Activated CD4-positive, alpha-beta T cell treated with anti-CD3 and anti-CD28 coated beads for 1 hour (primary cell): ENCODE data around the gene SRF.

Source experiments
- DNase-seq: peaks from one replicate; pipeline ENCODE4 v3.0.0-alpha.2; 2020

The SRF gene

DNA sequence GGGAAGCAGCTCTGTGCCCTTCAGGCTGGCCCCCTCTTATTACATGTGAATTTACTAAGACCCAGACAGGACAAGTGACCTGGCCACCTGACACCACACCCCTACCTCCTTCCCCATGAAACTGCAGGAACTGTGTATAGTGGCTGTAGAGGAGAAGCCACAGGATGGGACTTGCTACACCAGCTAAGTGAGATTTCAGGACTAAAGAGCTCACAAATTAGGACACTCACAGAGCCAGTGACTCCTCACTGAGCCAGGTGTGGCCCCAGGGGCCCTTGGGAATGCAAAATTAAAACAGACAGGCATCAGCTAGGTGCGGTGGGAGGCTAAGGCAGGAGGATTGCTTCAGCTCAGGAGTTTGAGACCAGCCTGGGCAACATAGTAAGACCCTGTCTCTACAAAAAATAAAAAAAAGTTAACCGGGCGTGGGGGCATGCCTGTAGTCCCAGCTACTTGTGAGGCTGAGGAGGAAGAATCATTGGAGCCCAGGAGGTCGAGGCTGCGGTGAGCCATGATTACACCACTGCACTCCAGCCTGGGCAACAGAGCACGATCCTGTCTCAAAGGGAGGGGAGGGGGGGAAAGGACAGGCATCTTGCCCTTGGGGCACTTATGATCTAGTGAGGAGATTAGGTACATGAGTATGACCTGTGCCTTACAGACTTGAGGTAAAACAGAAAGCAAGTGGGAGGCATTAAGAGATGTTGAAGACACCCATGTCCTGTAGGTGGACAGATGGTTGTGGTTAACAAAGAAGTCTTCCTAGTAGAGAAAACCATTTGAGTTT, 23.2 kb upstream of the SRF start:
- DNase-seq, result no peak

- no peak for DNase-seq
Measured at GRCh38 chr6:43149265-43149664, 21.8 kb upstream of the SRF start.

DNA sequence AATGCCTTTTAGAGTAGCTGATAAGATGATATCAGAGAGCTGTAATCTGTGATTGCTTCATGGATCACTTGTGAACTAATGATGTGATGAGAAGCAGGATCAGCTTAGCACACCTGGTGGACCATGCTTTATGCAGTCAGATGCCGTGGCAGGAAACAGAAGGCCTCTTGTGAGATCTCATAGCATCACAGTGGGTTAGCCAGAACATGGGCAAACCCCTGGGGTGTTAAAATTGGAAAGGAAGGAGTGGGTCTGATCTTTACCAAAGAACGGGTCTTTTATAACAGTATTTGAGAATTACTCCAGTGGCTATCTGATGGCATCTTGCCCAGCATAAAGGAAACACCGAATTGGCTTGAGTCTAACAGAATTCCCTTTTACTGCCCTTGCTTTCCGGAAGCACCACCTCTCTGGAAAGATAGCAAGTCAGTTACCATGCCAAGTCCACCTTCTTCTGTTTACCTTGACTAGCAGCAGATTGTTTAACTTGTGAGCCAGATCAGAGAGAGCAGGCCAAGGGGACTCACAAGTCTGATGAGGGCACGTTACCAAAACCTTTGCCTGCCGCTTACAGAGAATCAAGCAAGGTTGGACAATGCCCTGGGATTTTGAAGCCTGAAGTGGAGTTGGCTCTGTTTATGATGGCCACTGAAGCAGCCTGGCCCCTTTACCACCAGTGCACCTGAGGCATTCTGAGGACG, 20.9 kb upstream of the SRF start:
- no peak for DNase-seq

- DNase-seq, result no peak
Measured at GRCh38 chr6:43159599-43159998, 11.5 kb upstream of the SRF start.

GRCh38 chr6:43163899-43164298, 7.2 kb upstream of the SRF start:
- DNase-seq, result no peak

DNA sequence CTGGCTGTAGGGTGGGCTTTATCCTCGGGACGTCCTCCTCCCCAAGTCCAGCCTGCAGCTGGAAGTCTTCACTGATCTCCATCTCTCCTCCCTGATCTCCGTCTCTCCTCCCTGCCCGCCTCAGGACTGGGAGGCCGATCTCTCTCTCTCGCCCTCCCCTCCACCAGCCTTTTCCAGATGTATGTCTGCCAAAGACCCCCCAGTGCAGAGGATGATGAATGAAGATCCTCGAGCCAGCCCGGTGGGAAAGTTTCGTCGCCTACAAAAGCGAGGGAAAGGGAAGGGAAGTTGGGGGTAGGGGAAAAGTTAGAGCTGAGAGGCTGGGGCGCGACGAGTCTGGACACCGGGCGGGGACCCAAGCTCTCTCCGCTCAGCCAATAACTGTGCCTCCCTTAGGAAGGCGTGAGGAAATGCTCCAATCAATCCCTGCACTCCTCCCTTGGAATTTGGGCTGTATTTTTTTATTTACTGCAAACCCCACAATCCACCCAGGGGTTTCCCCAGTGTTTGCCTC, 595 bp upstream of the SRF start:
- no peak for DNase-seq

DNA sequence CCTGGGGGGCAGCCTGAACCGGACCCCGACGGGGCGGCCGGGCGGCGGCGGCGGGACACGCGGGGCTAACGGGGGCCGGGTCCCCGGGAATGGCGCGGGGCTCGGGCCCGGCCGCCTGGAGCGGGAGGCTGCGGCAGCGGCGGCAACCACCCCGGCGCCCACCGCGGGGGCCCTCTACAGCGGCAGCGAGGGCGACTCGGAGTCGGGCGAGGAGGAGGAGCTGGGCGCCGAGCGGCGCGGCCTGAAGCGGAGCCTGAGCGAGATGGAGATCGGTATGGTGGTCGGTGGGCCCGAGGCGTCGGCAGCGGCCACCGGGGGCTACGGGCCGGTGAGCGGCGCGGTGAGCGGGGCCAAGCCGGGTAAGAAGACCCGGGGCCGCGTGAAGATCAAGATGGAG, 636 bp downstream of the SRF start:
- peak; percentile 22 for DNase-seq

GRCh38 chr6:43172104-43173007, 1.3 kb downstream of the SRF start:
- DNase-seq, result peak; percentile 31

DNA sequence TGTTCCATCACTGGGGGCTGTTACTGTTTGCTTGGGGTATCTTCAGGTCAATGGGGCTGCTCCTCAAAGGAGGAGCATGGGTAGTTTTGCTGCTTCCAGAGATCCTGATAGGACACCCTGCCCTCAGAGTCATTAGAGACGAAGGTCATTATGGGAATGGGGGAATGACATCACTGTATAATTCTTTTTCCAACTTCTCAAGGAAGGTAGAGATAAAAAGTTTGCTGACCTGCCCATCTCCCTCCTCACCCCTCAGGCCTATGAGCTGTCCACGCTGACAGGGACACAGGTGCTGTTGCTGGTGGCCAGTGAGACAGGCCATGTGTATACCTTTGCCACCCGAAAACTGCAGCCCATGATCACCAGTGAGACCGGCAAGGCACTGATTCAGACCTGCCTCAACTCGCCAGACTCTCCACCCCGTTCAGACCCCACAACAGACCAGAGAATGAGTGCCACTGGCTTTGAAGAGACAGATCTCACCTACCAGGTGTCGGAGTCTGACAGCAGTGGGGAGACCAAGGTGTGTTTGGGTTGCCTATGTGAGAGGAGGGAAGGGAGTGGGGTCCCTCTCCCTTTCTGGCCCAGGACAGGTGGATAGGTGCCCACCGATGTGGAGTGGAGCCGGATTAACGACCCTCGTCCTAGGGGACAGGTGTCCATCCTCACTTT, 2.7 kb downstream of the SRF start:
- no peak for DNase-seq

DNA sequence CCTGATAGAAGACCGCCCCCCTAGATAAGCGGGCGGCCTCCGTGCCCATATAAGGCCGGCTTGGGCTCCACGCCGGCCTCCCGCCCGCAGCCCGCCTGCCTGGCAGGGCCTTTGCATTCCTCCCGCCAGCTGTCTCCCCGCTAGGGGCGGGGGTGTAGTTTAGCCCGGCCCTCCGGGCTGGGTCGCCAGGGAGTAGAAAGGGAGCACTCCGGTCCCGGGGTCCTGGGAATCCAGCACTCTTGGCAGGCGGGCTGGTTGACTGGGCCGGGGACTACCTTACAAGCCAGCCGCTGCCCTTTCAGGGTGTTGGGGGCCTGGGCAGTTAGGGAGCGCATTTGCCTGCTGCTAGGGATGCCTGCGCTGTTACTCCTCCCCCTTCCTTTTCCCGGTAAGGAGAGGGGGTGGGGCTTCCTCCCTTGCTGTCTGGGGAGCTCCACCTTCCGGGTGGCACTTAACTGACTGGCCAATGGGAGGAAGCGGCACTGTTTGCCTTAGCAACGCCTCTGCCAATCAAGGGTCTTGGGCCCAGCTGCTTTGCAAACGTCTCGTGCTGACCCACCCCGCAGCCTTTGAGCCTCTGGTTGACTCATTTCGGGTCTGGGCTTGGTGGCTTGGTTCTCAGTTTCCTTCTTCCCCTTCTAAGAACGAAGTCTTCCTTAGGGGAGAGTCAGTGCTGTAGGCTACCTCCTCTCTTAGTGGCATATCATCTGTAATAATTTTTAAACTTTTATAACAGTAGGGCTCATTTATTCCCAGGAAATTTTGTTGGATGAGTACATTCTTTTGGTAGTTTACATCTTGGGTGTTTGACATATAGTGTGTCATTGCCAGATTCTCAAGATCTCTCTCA, 3.4 kb downstream of the SRF start:
- DNase-seq, result peak; percentile 91

- DNase-seq, result no peak
Measured at GRCh38 chr6:43175676-43176422, 4.8 kb downstream of the SRF start.

DNA sequence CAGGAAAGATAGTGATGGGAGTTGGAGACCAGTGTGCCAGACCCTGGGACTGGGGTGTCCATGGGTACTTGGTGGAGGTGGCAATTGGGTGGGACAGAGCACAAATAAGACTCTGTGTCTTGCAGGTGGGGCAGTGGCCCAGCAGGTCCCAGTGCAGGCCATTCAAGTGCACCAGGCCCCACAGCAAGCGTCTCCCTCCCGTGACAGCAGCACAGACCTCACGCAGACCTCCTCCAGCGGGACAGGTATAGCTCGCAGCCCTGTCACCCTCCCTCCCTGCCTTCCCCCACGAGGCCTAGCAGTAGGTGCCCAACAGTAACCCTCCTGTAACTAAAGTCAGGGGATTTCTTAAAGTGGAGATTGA, 5.3 kb downstream of the SRF start:
- DNase-seq, result no peak

- DNase-seq, result no peak
Measured at GRCh38 chr6:43178150-43178549, 7.1 kb downstream of the SRF start.

GRCh38 chr6:43178951-43179830, 8.1 kb downstream of the SRF start:
- no peak for DNase-seq

- no peak for DNase-seq
Measured at GRCh38 chr6:43180058-43180457, 9.0 kb downstream of the SRF start.

DNA sequence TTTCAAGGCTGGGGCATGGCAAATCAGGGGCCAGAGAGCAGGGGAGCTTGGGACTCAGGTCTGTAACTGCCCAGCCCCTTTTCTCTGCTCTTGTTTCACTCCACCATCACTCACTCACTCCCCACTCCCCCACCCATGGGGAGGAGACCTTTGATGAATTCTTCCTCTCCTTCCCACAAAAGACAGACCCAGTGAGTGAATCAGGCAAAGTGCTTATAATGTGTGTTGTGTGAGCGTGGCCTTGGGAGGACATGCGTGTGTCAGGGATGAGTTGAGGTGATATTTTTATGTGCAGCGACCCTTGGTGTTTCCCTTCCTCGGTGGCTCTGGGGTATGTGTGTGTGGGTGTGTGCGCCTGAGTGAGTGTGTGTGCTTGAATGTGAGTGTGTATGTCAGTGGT, 9.9 kb downstream of the SRF start:
- no peak for DNase-seq

GRCh38 chr6:43181621-43181941, 10.5 kb downstream of the SRF start:
- DNase-seq, result no peak

- peak; percentile 59 for DNase-seq
Measured at GRCh38 chr6:43181942-43182860, 11.1 kb downstream of the SRF start, which contains the start of gene CUL9. Gene CUL9 (plus strand): TSS chr6:43182196. CDS start chr6:43184311, 2,115 bp downstream.

DNA sequence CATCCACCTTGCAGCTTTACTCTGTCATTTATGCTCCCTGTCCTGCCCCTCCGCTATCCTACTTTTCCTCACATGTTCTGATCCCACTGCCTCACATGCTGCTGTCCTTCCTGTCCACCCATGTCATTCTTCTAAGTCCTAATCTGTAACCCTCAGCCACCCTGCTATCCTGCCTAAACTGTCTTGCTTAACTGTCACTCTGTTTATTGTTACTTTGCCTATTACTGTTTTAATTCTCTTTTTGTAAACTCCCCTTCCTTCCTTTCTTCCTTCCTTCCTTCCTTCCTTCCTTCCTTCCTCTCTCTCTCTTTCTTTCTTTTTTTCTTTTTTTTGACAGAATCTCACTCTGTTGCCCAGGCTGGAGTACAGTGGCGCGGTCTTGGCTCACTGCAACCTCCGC, 12.4 kb downstream of the SRF start:
- no peak for DNase-seq
